Measurements from ENCODE around the gene CDK14.

CDK14 gene

DNA sequence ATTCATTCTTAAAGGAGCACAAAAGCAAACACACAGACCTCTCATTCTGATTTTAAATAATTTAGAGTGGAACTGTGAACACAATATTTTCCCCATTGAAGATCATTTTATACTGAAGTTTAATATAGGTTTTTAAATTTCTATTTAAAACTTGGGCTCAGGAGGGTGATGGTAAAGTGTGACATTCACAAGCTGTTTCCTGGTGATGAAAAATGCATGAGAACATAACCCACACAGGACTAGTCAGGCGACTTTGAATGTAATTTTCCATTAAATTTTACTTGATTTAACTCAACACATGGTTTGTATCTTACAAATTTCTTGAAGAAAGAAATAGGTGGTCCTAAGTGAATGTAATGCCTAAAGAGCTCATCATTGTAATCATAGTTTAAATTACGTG is 143.6 kb downstream of the CDK14 start:
- Histone ChIP-seq H3K14ac (ENCODE audit: low read length) (no peak overlapping the region), H4K91ac (ENCODE audit: low read depth, low read length) (no peak overlapping the region), H3K4me2 (ENCODE audit: low read length) (no peak overlapping the region), H3K27me3 (ENCODE audit: insufficient read depth, low read length) (no peaks in the 10 kb centered on the region), H3K79me2 (ENCODE audit: control insufficient read depth, insufficient read depth, low read length, poor library complexity) (no peaks in the 10 kb centered on the region), H3K4me3 (ENCODE audit: low read depth, low read length) (no peak overlapping the region), H2AK5ac (ENCODE audit: low read length) (no peak overlapping the region), H3K4ac (ENCODE audit: low read depth, low read length) (no peak overlapping the region), H3K79me1 (ENCODE audit: low read length) (no peaks in the 10 kb centered on the region), H2BK5ac (ENCODE audit: low read depth, low read length, poor library complexity) (no peak overlapping the region), H3K9me3 (ENCODE audit: insufficient read depth, low read depth, low read length) (peaks cover 2% of the 10 kb centered on the region), H2BK12ac (ENCODE audit: low read length) (no peak overlapping the region), H3K4me1 (ENCODE audit: control insufficient read depth in 1 of 2, insufficient read depth in 2 of 2, low read length in 2 of 2) (no peaks in the 10 kb centered on the region), H3K9ac (ENCODE audit: low read length) (no peak overlapping the region), H3K36me3 (ENCODE audit: control insufficient read depth in 1 of 2, insufficient read depth in 2 of 2, low read length in 2 of 2) (peaks cover 0 to 4% of the 10 kb centered on the region in 2 experiments), H4K12ac (ENCODE audit: low read depth, low read length) (no peak overlapping the region), H4K8ac (ENCODE audit: low read depth, low read length) (no peak overlapping the region), H2AFZ (ENCODE audit: insufficient read depth, low read length, poor library complexity) (no peak overlapping the region), H3K18ac (ENCODE audit: low read length) (no peak overlapping the region), H2BK120ac (ENCODE audit: insufficient read depth, low read length, poor library complexity) (no peak overlapping the region), H3K27ac (ENCODE audit: low read depth, low read length) (no peak overlapping the region), H3K23ac (ENCODE audit: low read length) (no peak overlapping the region)
- no CpG with 5 or more reads among the region's 2 CpGs for WGBS (ENCODE audit: extremely low coverage, insufficient coverage, insufficient read length)
- DNase-seq: no peak

DNA sequence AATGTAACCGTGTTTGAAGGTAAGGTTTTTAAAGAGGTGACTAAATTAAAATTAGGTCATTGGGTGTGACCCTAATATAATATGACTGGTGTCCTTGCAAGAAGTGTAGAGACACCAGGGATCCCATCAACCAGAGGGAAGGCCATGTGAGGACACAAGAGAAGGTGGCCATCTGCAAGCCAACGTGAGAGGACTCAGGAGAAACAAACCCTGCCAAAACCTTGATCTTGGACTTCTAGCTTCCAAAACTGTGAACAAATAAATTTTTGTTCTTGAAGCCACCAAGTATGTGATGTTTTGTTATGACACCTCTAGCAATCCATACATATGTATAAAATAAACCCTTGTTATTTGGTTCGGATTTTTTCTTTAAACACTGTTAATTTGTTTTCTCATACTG is 144.3 kb downstream of the CDK14 start:
- H3K4me3 ChIP-seq (ENCODE audit: low read depth, low read length): no peak overlapping the region
- H2BK120ac ChIP-seq (ENCODE audit: insufficient read depth, low read length, poor library complexity): no peak overlapping the region
- no peak overlapping the region for H2BK12ac ChIP-seq (ENCODE audit: low read length)
- H3K79me1 ChIP-seq (ENCODE audit: low read length): no peaks in the 10 kb centered on the region
- no peaks in the 10 kb centered on the region for H3K27me3 ChIP-seq (ENCODE audit: insufficient read depth, low read length)
- no peak overlapping the region for H3K9ac ChIP-seq (ENCODE audit: low read length)
- no peaks in the 10 kb centered on the region for H3K9me3 ChIP-seq (ENCODE audit: insufficient read depth, low read depth, low read length)
- DNase-seq: no peak
- H3K4me2 ChIP-seq (ENCODE audit: low read length): no peak overlapping the region
- H3K4me1 ChIP-seq (ENCODE audit: control insufficient read depth in 1 of 2, insufficient read depth in 2 of 2, low read length in 2 of 2): no peaks in the 10 kb centered on the region
- no CpG with 5 or more reads among the region's 3 CpGs for WGBS (ENCODE audit: extremely low coverage, insufficient coverage, insufficient read length)
- H4K12ac ChIP-seq (ENCODE audit: low read depth, low read length): no peak overlapping the region
- H3K18ac ChIP-seq (ENCODE audit: low read length): no peak overlapping the region
- no peak overlapping the region for H3K14ac ChIP-seq (ENCODE audit: low read length)
- H2AFZ ChIP-seq (ENCODE audit: insufficient read depth, low read length, poor library complexity): no peak overlapping the region
- no peak overlapping the region for H2BK5ac ChIP-seq (ENCODE audit: low read depth, low read length, poor library complexity)
- H3K4ac ChIP-seq (ENCODE audit: low read depth, low read length): no peak overlapping the region
- no peak overlapping the region for H4K91ac ChIP-seq (ENCODE audit: low read depth, low read length)
- H3K36me3 ChIP-seq (ENCODE audit: control insufficient read depth in 1 of 2, insufficient read depth in 2 of 2, low read length in 2 of 2): peaks cover 0 to under 1% of the 10 kb centered on the region in 2 experiments
- no peak overlapping the region for H2AK5ac ChIP-seq (ENCODE audit: low read length)
- H3K23ac ChIP-seq (ENCODE audit: low read length): no peak overlapping the region
- H4K8ac ChIP-seq (ENCODE audit: low read depth, low read length): no peak overlapping the region
- H3K79me2 ChIP-seq (ENCODE audit: control insufficient read depth, insufficient read depth, low read length, poor library complexity): no peaks in the 10 kb centered on the region
- no peak overlapping the region for H3K27ac ChIP-seq (ENCODE audit: low read depth, low read length)

DNA sequence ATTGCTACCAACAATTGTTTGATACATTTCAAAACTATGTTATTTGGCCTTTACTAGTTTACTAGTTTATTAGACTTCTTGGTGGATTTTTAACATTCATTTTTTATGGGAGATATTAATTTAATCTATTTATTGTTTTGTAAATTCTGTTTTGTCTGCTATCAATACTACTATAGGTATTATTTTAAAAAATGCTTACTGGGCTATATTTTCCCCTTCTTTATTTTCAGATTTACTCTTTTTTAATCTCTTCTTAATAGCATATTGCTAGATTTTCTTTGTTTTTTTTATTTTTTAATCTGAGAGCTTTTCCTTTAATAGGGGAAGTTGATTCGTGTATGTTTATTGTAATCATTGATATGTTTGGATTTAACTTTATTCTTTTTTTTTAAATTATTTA is 147.5 kb downstream of the CDK14 start:
- no peak overlapping the region for H3K27ac ChIP-seq (ENCODE audit: low read depth, low read length)
- H4K91ac ChIP-seq (ENCODE audit: low read depth, low read length): no peak overlapping the region
- H3K27me3 ChIP-seq (ENCODE audit: insufficient read depth, low read length): no peaks in the 10 kb centered on the region
- no peak overlapping the region for H2BK5ac ChIP-seq (ENCODE audit: low read depth, low read length, poor library complexity)
- no peak overlapping the region for H3K14ac ChIP-seq (ENCODE audit: low read length)
- H2AK5ac ChIP-seq (ENCODE audit: low read length): no peak overlapping the region
- no peak for DNase-seq
- H4K8ac ChIP-seq (ENCODE audit: low read depth, low read length): no peak overlapping the region
- no peak overlapping the region for H3K4ac ChIP-seq (ENCODE audit: low read depth, low read length)
- no peaks in the 10 kb centered on the region for H3K79me1 ChIP-seq (ENCODE audit: low read length)
- H2BK120ac ChIP-seq (ENCODE audit: insufficient read depth, low read length, poor library complexity): no peak overlapping the region
- H3K4me3 ChIP-seq (ENCODE audit: low read depth, low read length): no peak overlapping the region
- H3K79me2 ChIP-seq (ENCODE audit: control insufficient read depth, insufficient read depth, low read length, poor library complexity): no peaks in the 10 kb centered on the region
- H3K9ac ChIP-seq (ENCODE audit: low read length): no peak overlapping the region
- H3K4me1 ChIP-seq (ENCODE audit: control insufficient read depth in 1 of 2, insufficient read depth in 2 of 2, low read length in 2 of 2): no peaks in the 10 kb centered on the region
- H2BK12ac ChIP-seq (ENCODE audit: low read length): no peak overlapping the region
- no CpG with 5 or more reads among the region's 1 CpG for WGBS (ENCODE audit: extremely low coverage, insufficient coverage, insufficient read length)
- no peaks in the 10 kb centered on the region for H3K36me3 ChIP-seq (ENCODE audit: control insufficient read depth in 1 of 2, insufficient read depth in 2 of 2, low read length in 2 of 2)
- H4K12ac ChIP-seq (ENCODE audit: low read depth, low read length): no peak overlapping the region
- no peak overlapping the region for H3K23ac ChIP-seq (ENCODE audit: low read length)
- no peak overlapping the region for H3K18ac ChIP-seq (ENCODE audit: low read length)
- H3K9me3 ChIP-seq (ENCODE audit: insufficient read depth, low read depth, low read length): no peaks in the 10 kb centered on the region
- no peak overlapping the region for H3K4me2 ChIP-seq (ENCODE audit: low read length)
- H2AFZ ChIP-seq (ENCODE audit: insufficient read depth, low read length, poor library complexity): no peak overlapping the region

DNA sequence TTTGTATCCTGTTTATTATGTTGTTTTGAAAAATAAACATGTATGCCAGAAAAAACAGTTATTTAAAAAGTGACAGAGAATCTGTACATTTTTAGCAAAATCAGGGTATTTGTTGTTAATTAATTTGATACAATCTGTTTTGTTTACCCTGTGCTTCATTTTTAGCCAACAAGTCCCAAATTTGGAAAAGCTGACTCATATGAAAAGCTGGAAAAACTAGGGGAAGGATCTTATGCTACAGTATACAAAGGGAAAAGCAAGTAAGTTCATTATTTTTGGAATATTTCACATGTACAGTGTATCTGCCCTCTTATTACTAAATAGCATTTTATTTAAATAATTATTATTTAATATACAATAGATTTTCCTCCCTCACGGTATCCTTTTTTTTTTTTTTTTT is 151.4 kb downstream of the CDK14 start:
- Histone ChIP-seq H3K4ac (ENCODE audit: low read depth, low read length) (no peak overlapping the region), H4K8ac (ENCODE audit: low read depth, low read length) (no peak overlapping the region), H3K27me3 (ENCODE audit: insufficient read depth, low read length) (no peaks in the 10 kb centered on the region), H3K14ac (ENCODE audit: low read length) (no peak overlapping the region), H3K9ac (ENCODE audit: low read length) (no peak overlapping the region), H3K4me2 (ENCODE audit: low read length) (no peak overlapping the region), H3K4me3 (ENCODE audit: low read depth, low read length) (no peak overlapping the region), H2AFZ (ENCODE audit: insufficient read depth, low read length, poor library complexity) (no peak overlapping the region), H2BK12ac (ENCODE audit: low read length) (no peak overlapping the region), H3K23ac (ENCODE audit: low read length) (no peak overlapping the region), H4K91ac (ENCODE audit: low read depth, low read length) (no peak overlapping the region), H3K27ac (ENCODE audit: low read depth, low read length) (no peak overlapping the region), H2BK120ac (ENCODE audit: insufficient read depth, low read length, poor library complexity) (no peak overlapping the region), H2BK5ac (ENCODE audit: low read depth, low read length, poor library complexity) (no peak overlapping the region), H3K4me1 (ENCODE audit: control insufficient read depth in 1 of 2, insufficient read depth in 2 of 2, low read length in 2 of 2) (no peaks in the 10 kb centered on the region), H4K12ac (ENCODE audit: low read depth, low read length) (no peak overlapping the region), H3K18ac (ENCODE audit: low read length) (no peak overlapping the region), H3K9me3 (ENCODE audit: insufficient read depth, low read depth, low read length) (no peaks in the 10 kb centered on the region), H3K79me1 (ENCODE audit: low read length) (no peaks in the 10 kb centered on the region), H3K36me3 (ENCODE audit: control insufficient read depth in 1 of 2, insufficient read depth in 2 of 2, low read length in 2 of 2) (no peaks in the 10 kb centered on the region), H3K79me2 (ENCODE audit: control insufficient read depth, insufficient read depth, low read length, poor library complexity) (no peaks in the 10 kb centered on the region), H2AK5ac (ENCODE audit: low read length) (no peak overlapping the region)
- DNase-seq: no peak
- no CpG with 5 or more reads among the region's 1 CpG for WGBS (ENCODE audit: extremely low coverage, insufficient coverage, insufficient read length)
